Stomach smooth muscle (tissue), 2 donors: Measurements from ENCODE around the gene GEMIN7.
"Not testable (repeated sequence)": the region's sequence is repeated elsewhere in the genome, so short reads cannot be mapped to it uniquely, and the experiment has no call there.

Experiments used
- H3K27ac ChIP-seq: one replicate; pipeline ENCODE4 v1.7.0; 2013; ENCODE audit warnings: mild to moderate bottlenecking, low read length, inconsistent platforms
- H3K27me3 ChIP-seq, 2 donors: one replicate each; pipeline ENCODE4 v1.7.0; 2013; ENCODE audit warnings: low read length in 2 of 2; ENCODE audit not compliant: insufficient read depth in 2 of 2, control insufficient read depth in 1 of 2
- H3K36me3 ChIP-seq, 2 donors: one replicate each; pipeline ENCODE4 v1.7.0; 2013; ENCODE audit warnings: low read length in 2 of 2; ENCODE audit not compliant: control insufficient read depth in 2 of 2, insufficient read depth in 2 of 2
- H3K4me1 ChIP-seq: one replicate; pipeline ENCODE4 v1.7.0; 2013; ENCODE audit warnings: low read length; ENCODE audit not compliant: control insufficient read depth, insufficient read depth
- H3K4me3 ChIP-seq, 2 donors: one replicate each; pipeline ENCODE4 v1.7.0; 2013; ENCODE audit warnings: low read length in 2 of 2
- H3K9ac ChIP-seq, 2 donors: one replicate each; pipeline ENCODE4 v1.7.0; 2013; ENCODE audit warnings: low read length in 2 of 2, mild to moderate bottlenecking in 1 of 2
- H3K9me3 ChIP-seq, 2 donors: one replicate each; pipeline ENCODE4 v1.7.0; 2013; ENCODE audit warnings: low read length in 2 of 2; ENCODE audit not compliant: control insufficient read depth in 2 of 2
- donor health status: healthy.
- donor health status: Pancreatic carcinoma.

The GEMIN7 gene

GRCh38 chr19:45107621-45108150, 28.6 kb downstream of the GEMIN7 start:
- Histone ChIP-seq H3K9me3 (no peaks in the 10 kb centered on the region), H3K9ac (no peak overlapping the region), H3K36me3 (no peaks in the 10 kb centered on the region), H3K4me1 (peaks cover 13% of the 10 kb centered on the region), H3K4me3 (no peak overlapping the region), H3K27me3 (no peaks in the 10 kb centered on the region), H3K27ac (no peak overlapping the region)

GRCh38 chr19:45110851-45111266, 31.8 kb downstream of the GEMIN7 start:
- no peak overlapping the region for H3K27ac ChIP-seq
- no peaks in the 10 kb centered on the region for H3K36me3 ChIP-seq
- no peaks in the 10 kb centered on the region for H3K27me3 ChIP-seq
- H3K9me3 ChIP-seq = no peaks in the 10 kb centered on the region
- no peak overlapping the region for H3K4me3 ChIP-seq
- no peaks in the 10 kb centered on the region for H3K4me1 ChIP-seq
- H3K9ac ChIP-seq = no peak overlapping the region

- H3K9me3 ChIP-seq = no peaks in the 10 kb centered on the region
- H3K9ac ChIP-seq = no peak overlapping the region
- no peak overlapping the region for H3K27ac ChIP-seq
- H3K4me1 ChIP-seq = peaks cover 2% of the 10 kb centered on the region
- no peaks in the 10 kb centered on the region for H3K36me3 ChIP-seq
- H3K4me3 ChIP-seq = no peak overlapping the region
- H3K27me3 ChIP-seq = no peaks in the 10 kb centered on the region
Measured at GRCh38 chr19:45112111-45112827, 33.2 kb downstream of the GEMIN7 start.

- no peak overlapping the region for H3K4me3 ChIP-seq
- peaks cover 5% of the 10 kb centered on the region for H3K4me1 ChIP-seq
- H3K27me3 ChIP-seq = no peaks in the 10 kb centered on the region
- H3K36me3 ChIP-seq = no peaks in the 10 kb centered on the region
- no peaks in the 10 kb centered on the region for H3K9me3 ChIP-seq
- H3K9ac ChIP-seq = peak overlapping the region in 1 of 2 donors; percentile 5
- H3K27ac ChIP-seq = no peak overlapping the region
Measured at GRCh38 chr19:45113628-45114027, 34.6 kb downstream of the GEMIN7 start.

GRCh38 chr19:45114116-45114515, 35.1 kb downstream of the GEMIN7 start:
- no peaks in the 10 kb centered on the region for H3K27me3 ChIP-seq
- H3K9me3 ChIP-seq = no peaks in the 10 kb centered on the region
- H3K4me3 ChIP-seq = no peak overlapping the region
- no peaks in the 10 kb centered on the region for H3K36me3 ChIP-seq
- no peak overlapping the region for H3K27ac ChIP-seq
- peaks cover 5% of the 10 kb centered on the region for H3K4me1 ChIP-seq
- H3K9ac ChIP-seq = no peak overlapping the region

GRCh38 chr19:45115809-45116615, 37.0 kb downstream of the GEMIN7 start:
- Histone ChIP-seq H3K27me3 (no peaks in the 10 kb centered on the region), H3K4me1 (peaks cover 5% of the 10 kb centered on the region), H3K9me3 (no peaks in the 10 kb centered on the region), H3K36me3 (no peaks in the 10 kb centered on the region), H3K4me3 (no peak overlapping the region), H3K9ac (no peak overlapping the region), H3K27ac (no peak overlapping the region)

GRCh38 chr19:45117167-45117594, 38.1 kb downstream of the GEMIN7 start:
- Histone ChIP-seq H3K4me3 (no peak overlapping the region), H3K27ac (no peak overlapping the region), H3K9ac (no peak overlapping the region), H3K27me3 (no peaks in the 10 kb centered on the region), H3K36me3 (no peaks in the 10 kb centered on the region), H3K4me1 (peaks cover 5% of the 10 kb centered on the region), H3K9me3 (no peaks in the 10 kb centered on the region)

GRCh38 chr19:45117671-45118070, 38.6 kb downstream of the GEMIN7 start:
- Histone ChIP-seq H3K27ac (no peak overlapping the region), H3K4me1 (peaks cover 5% of the 10 kb centered on the region), H3K36me3 (no peaks in the 10 kb centered on the region), H3K9me3 (no peaks in the 10 kb centered on the region), H3K4me3 (no peak overlapping the region), H3K9ac (no peak overlapping the region), H3K27me3 (no peaks in the 10 kb centered on the region)

- Histone ChIP-seq H3K9me3 (no peaks in the 10 kb centered on the region), H3K4me3 (no peak overlapping the region), H3K36me3 (peaks cover 0 to 1% of the 10 kb centered on the region in 2 donors), H3K4me1 (peaks cover 5% of the 10 kb centered on the region), H3K27me3 (no peaks in the 10 kb centered on the region), H3K27ac (no peak overlapping the region), H3K9ac (no peak overlapping the region)
Measured at GRCh38 chr19:45118106-45118505, 39.0 kb downstream of the GEMIN7 start.

- H3K27me3 ChIP-seq, H3K4me3 ChIP-seq, H3K4me1 ChIP-seq, H3K9ac ChIP-seq, H3K27ac ChIP-seq, H3K9me3 ChIP-seq, H3K36me3 ChIP-seq: not testable (repeated sequence)
Measured at GRCh38 chr19:45118591-45119355, 39.7 kb downstream of the GEMIN7 start.
